ENCODE results near the gene HADHA. TPM values are rescaled to one million over a fixed set of nuclear protein-coding genes. Genes with fewer than 3 reads are reported as not detected.

Gene HADHA
- total RNA-seq, 2 donors from 2014 or later, result 98.3 to 110 TPM

GRCh38 chr2:26243470-26244308 lies 743 bp downstream of the HADHA start:
- no peaks in the 10 kb centered on the region for H3K27me3 ChIP-seq
- H3K9me3 ChIP-seq, result no peaks in the 10 kb centered on the region
- H3K4me3 ChIP-seq, result peak overlapping the region; percentile 80 to 94
- H3K27ac ChIP-seq, result peak overlapping the region; percentile 96 to 99 (median 98)
- WGBS, 2 donors, result 0 to 1% methylated on average over 22 of the region's 22 CpGs
- ATAC-seq (no peak), DNase-seq (peak in 2 of 4 donors; percentile 6 to 9)
- H3K4me1 ChIP-seq, result peaks cover 58% of the 10 kb centered on the region
- intact Hi-C loops (cut with DNase I), result no loop called here
- no peaks in the 10 kb centered on the region for H3K36me3 ChIP-seq (replicated peaks in 1 of 2; ENCODE audit: insufficient read depth in 1 of 2, low read depth in 2 of 2)
- TF ChIP-seq POLR2A (IDR thresholded peaks at IDR 0.05), result no peak

- no peak for ATAC-seq
- no peaks in the 10 kb centered on the region for H3K27me3 ChIP-seq
- TF ChIP-seq CTCF (IDR thresholded peaks at IDR 0.05), result no peak
- TF ChIP-seq POLR2A (IDR thresholded peaks at IDR 0.05), result no peak
- 40 to 44% methylated on average over 6 of the region's 6 CpGs for WGBS, 2 donors
- H3K4me3 ChIP-seq, result no peak overlapping the region
- H3K27ac ChIP-seq, result peak overlapping the region in 3 of 4 donors; percentile 97 to 99 (median 98)
- H3K4me1 ChIP-seq, result peaks cover 67% of the 10 kb centered on the region
- no peaks in the 10 kb centered on the region for H3K36me3 ChIP-seq (replicated peaks in 1 of 2; ENCODE audit: insufficient read depth in 1 of 2, low read depth in 2 of 2)
- intact Hi-C loops (cut with DNase I), result no loop called here
- no peaks in the 10 kb centered on the region for H3K9me3 ChIP-seq
- no peak for DNase-seq
Observed at GRCh38 chr2:26241928-26242436, 2.5 kb downstream of the HADHA start.

- 60% methylated on average over 4 of the region's 4 CpGs for WGBS, 2 donors
- intact Hi-C loops (cut with DNase I), result loop anchor here (10.0 kb wide), 1 partner anchor 46 kb away; no protein-coding TSS in a partner anchor
- TF ChIP-seq CTCF (IDR thresholded peaks at IDR 0.05), result no peak
- TF ChIP-seq POLR2A (IDR thresholded peaks at IDR 0.05), result no peak
- Histone ChIP-seq H3K27ac (peak overlapping the region; percentile 15 to 51 (median 24)), H3K4me3 (no peak overlapping the region), H3K36me3 (replicated peaks in 1 of 2; ENCODE audit: insufficient read depth in 1 of 2, low read depth in 2 of 2) (peaks cover 12 to 16% of the 10 kb centered on the region in 2 donors), H3K9me3 (no peaks in the 10 kb centered on the region), H3K4me1 (peaks cover 53% of the 10 kb centered on the region), H3K27me3 (no peaks in the 10 kb centered on the region)
- no peak for ATAC-seq
- DNase-seq, result peak in 3 of 4 donors; percentile 43 to 55 (median 48)
Observed at GRCh38 chr2:26238311-26238958, 6.0 kb downstream of the HADHA start.

DNA sequence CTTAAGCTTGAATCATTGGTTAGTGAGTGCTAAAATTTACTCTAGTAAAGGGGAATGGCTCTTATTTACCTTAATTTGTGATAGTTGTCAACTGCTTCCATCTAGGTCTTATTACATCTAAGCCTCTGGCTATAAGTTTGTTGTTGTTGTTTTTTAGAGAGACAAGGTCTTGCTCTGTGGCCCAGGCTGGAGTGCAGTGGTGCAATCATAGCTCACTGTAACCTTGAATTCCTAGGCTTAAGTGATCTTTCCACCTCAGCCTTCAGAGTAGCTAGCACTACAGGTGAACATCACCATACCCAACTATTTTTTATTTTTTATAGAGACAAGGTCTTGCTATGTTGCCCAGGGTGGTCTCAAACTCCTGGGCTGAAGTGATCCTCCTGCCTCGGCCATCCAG lies 6.6 kb downstream of the HADHA start:
- 69 to 85% methylated on average over 1 of the region's 1 CpG for WGBS, 2 donors
- no peak for ATAC-seq
- intact Hi-C loops (cut with DNase I), result loop anchor here (10.0 kb wide), 1 partner anchor 47 kb away; no protein-coding TSS in a partner anchor

More for the DNA sequence above, 6.6 kb downstream of the HADHA start:
- DNase-seq, result no peak
- H3K4me1 ChIP-seq, result peaks cover 52% of the 10 kb centered on the region
- no peak overlapping the region for H3K4me3 ChIP-seq
- H3K27ac ChIP-seq, result peak overlapping the region in 3 of 4 donors; percentile 15 to 51 (median 15)
- H3K9me3 ChIP-seq, result no peaks in the 10 kb centered on the region
- TF ChIP-seq POLR2A (IDR thresholded peaks at IDR 0.05) (no peak), CTCF (IDR thresholded peaks at IDR 0.05) (no peak)
- H3K27me3 ChIP-seq, result no peaks in the 10 kb centered on the region
- H3K36me3 ChIP-seq (replicated peaks in 1 of 2; ENCODE audit: insufficient read depth in 1 of 2, low read depth in 2 of 2), result peaks cover 14 to 21% of the 10 kb centered on the region in 2 donors
